GM12801 (cell line): ENCODE results near the gene RAB21.

Experiments
- CTCF ChIP-seq: IDR thresholded peaks from one replicate; pipeline ENCODE4 v1.5.1; 2011; ENCODE audit warnings: control low read depth; ENCODE audit not compliant: insufficient read length; ENCODE audit errors: extremely low read depth

Gene RAB21

GRCh38 chr12:71800177-71800576 lies 45.5 kb downstream of the RAB21 start:
- TF ChIP-seq CTCF = no peak

GRCh38 chr12:71804505-71804904 lies 49.8 kb downstream of the RAB21 start:
- TF ChIP-seq CTCF = no peak

- TF ChIP-seq CTCF = no peak
These were observed 56.3 kb downstream of the RAB21 start for GRCh38 chr12:71810921-71811320.

- no peak for TF ChIP-seq CTCF
These were observed 74.2 kb downstream of the RAB21 start for GRCh38 chr12:71828813-71829212.

- TF ChIP-seq CTCF = no peak
These were observed 82.7 kb downstream of the RAB21 start for GRCh38 chr12:71837356-71837755.

GRCh38 chr12:71838231-71838630 lies 83.6 kb downstream of the RAB21 start:
- no peak for TF ChIP-seq CTCF

- TF ChIP-seq CTCF = no peak
These were observed 84.0 kb downstream of the RAB21 start for GRCh38 chr12:71838676-71839075.
